Tibial artery (tissue), 4 donors: ENCODE measurements around the gene PM20D1.

ENCODE experiments used
- DNase-seq, 2 donors: peaks; one replicate each; pipeline ENCODE4 v3.0.0-alpha.2; 2019
- H3K27ac ChIP-seq, 2 donors: fragments of 200-600 bp; sonication (generic) in 1 of 2; 1 replicate in 1 of 2; 2 replicates in 1 of 2; pipeline ENCODE4 v1.5.1; 2018 to 2019; ENCODE audit warnings: mild to moderate bottlenecking in 1 of 2
- H3K27me3 ChIP-seq, 2 donors: fragments of 200-600 bp; sonication (generic) in 1 of 2; one replicate each; pipeline versions ENCODE4 v1.5.1 to v1.6.0; 2016 to 2019
- H3K36me3 ChIP-seq, 3 donors: fragments of 200-600 bp; sonication (generic) in 2 of 3; one replicate each; pipeline ENCODE4 v1.5.1; 2016 to 2019; ENCODE audit warnings: mild to moderate bottlenecking in 2 of 3
- H3K4me1 ChIP-seq, 4 donors: fragments of 200-600 bp; sonication (generic) in 2 of 4; 1 replicate in 3 of 4; 2 replicates in 1 of 4; pipeline ENCODE4 v1.5.1; 2016 to 2019
- H3K4me3 ChIP-seq, 2 donors: fragments of 200-600 bp; sonication (generic) in 1 of 2; 1 replicate in 1 of 2; 2 replicates in 1 of 2; pipeline ENCODE4 v1.5.1; 2018 to 2019; ENCODE audit warnings: mild to moderate bottlenecking in 2 of 2
- H3K9me3 ChIP-seq, 3 donors: fragments of 200-600 bp; sonication (generic) in 1 of 3; one replicate each; pipeline ENCODE4 v1.5.1; 2016 to 2019
- intact Hi-C: fragments of 100-400 bp; cut with DNase I; formaldehyde crosslinking; loops from one replicate; pipeline ENCODE4 v1.15.0; 2023; ENCODE audit warnings: low total_unique reads
- TF ChIP-seq, protein P1 (sequence below), 2 experiments: fragments of 200-600 bp in 1 of 2; fragments of 450-650 bp in 1 of 2; IDR thresholded peaks; one replicate each; pipeline ENCODE4 v1.5.1; 2017 to 2019; ENCODE audit warnings: antibody characterized with exemption in 2 of 2, mild to moderate bottlenecking in 1 of 2, moderate library complexity in 1 of 2

PM20D1 gene

GRCh38 chr1:205800427-205800826 is 49.5 kb downstream of the PM20D1 start:
- Histone ChIP-seq H3K4me1 (peaks cover 0 to 20% (median 11%) of the 10 kb centered on the region in 4 donors), H3K36me3 (peaks cover 39 to 62% (median 48%) of the 10 kb centered on the region in 3 donors), H3K27me3 (no peaks in the 10 kb centered on the region), H3K9me3 (no peaks in the 10 kb centered on the region), H3K27ac (no peak overlapping the region), H3K4me3 (no peak overlapping the region)
- TF ChIP-seq, protein P1, sequence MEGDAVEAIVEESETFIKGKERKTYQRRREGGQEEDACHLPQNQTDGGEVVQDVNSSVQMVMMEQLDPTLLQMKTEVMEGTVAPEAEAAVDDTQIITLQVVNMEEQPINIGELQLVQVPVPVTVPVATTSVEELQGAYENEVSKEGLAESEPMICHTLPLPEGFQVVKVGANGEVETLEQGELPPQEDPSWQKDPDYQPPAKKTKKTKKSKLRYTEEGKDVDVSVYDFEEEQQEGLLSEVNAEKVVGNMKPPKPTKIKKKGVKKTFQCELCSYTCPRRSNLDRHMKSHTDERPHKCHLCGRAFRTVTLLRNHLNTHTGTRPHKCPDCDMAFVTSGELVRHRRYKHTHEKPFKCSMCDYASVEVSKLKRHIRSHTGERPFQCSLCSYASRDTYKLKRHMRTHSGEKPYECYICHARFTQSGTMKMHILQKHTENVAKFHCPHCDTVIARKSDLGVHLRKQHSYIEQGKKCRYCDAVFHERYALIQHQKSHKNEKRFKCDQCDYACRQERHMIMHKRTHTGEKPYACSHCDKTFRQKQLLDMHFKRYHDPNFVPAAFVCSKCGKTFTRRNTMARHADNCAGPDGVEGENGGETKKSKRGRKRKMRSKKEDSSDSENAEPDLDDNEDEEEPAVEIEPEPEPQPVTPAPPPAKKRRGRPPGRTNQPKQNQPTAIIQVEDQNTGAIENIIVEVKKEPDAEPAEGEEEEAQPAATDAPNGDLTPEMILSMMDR (IDR thresholded peaks at IDR 0.05), result no peak
- DNase-seq, result no peak
- intact Hi-C loops, result no loop called here

DNA sequence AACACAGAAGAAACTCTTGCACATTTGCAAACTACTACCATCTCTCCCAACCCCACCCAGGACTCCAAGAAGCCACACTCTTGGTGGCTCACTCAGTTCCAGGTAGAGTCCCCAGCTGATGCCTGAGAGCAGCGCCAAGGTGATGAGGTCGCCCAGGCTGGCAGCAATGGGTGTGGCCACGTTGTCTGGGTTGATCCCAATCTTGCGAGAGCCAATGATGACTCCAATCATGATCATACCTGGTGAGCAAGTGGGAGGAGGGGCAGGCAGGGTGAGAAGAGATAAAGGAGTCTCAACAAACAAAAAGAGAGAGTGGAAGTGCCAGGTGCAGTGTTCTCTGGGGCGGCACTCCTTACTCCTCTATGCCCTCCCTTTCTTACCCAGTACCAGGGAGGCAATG is 51.4 kb downstream of the PM20D1 start:
- TF ChIP-seq, protein P1 (IDR thresholded peaks at IDR 0.05), result no peak
- DNase-seq, result no peak
- H3K27ac ChIP-seq, result no peak overlapping the region
- intact Hi-C loops, result no loop called here
- H3K36me3 ChIP-seq, result peaks cover 57 to 75% (median 61%) of the 10 kb centered on the region in 3 donors
- H3K9me3 ChIP-seq, result no peaks in the 10 kb centered on the region
- peaks cover 0 to 6% (median 0%) of the 10 kb centered on the region in 4 donors for H3K4me1 ChIP-seq
- no peaks in the 10 kb centered on the region for H3K27me3 ChIP-seq
- no peak overlapping the region for H3K4me3 ChIP-seq

DNA sequence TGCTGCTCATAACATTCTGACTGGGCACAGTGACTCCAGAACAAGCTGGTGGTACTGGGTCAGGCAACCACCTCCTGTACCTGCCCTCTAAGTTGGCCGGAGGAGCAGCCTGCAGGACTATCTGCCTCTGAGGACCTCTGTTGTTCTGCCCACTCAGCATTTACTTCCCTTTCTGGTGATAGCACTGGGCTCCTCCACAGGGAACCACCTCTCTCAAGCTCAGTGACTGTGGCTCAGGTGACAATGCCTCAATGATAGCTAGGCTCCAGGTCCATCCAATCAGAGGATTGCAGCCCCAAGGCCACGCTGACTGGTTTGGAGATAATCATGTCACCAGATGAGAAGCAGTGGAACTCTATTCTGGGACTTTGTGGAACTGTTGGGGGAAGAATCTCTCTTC is 52.8 kb downstream of the PM20D1 start:
- no peak for DNase-seq
- TF ChIP-seq, protein P1 (IDR thresholded peaks at IDR 0.05), result no peak
- no peak overlapping the region for H3K4me3 ChIP-seq
- no peaks in the 10 kb centered on the region for H3K27me3 ChIP-seq
- H3K9me3 ChIP-seq, result no peaks in the 10 kb centered on the region
- peaks cover 69 to 89% (median 70%) of the 10 kb centered on the region in 3 donors for H3K36me3 ChIP-seq
- H3K27ac ChIP-seq, result no peak overlapping the region
- intact Hi-C loops, result no loop called here
- H3K4me1 ChIP-seq, result peaks cover 0 to 6% (median 0%) of the 10 kb centered on the region in 4 donors

GRCh38 chr1:205794011-205794730 is 55.8 kb downstream of the PM20D1 start:
- H3K4me3 ChIP-seq, result no peak overlapping the region
- H3K9me3 ChIP-seq, result no peaks in the 10 kb centered on the region
- no peak overlapping the region for H3K27ac ChIP-seq
- intact Hi-C loops, result no loop called here
- no peaks in the 10 kb centered on the region for H3K4me1 ChIP-seq
- no peaks in the 10 kb centered on the region for H3K27me3 ChIP-seq
- peaks cover 73 to 93% (median 80%) of the 10 kb centered on the region in 3 donors for H3K36me3 ChIP-seq
- no peak for DNase-seq
- TF ChIP-seq, protein P1 (IDR thresholded peaks at IDR 0.05), result no peak

- Histone ChIP-seq H3K36me3 (peaks cover 63 to 83% (median 70%) of the 10 kb centered on the region in 3 donors), H3K27ac (no peak overlapping the region)
- intact Hi-C loops, result no loop called here
These were observed 56.8 kb downstream of the PM20D1 start for GRCh38 chr1:205792961-205793673.

More at GRCh38 chr1:205792961-205793673, 56.8 kb downstream of the PM20D1 start:
- TF ChIP-seq, protein P1 (IDR thresholded peaks at IDR 0.05), result no peak
- H3K27me3 ChIP-seq, result no peaks in the 10 kb centered on the region
- no peaks in the 10 kb centered on the region for H3K9me3 ChIP-seq
- no peak for DNase-seq
- no peaks in the 10 kb centered on the region for H3K4me1 ChIP-seq
- no peak overlapping the region for H3K4me3 ChIP-seq
